T follicular helper cell (primary cell): Measurements from ENCODE around the gene STEAP1.
"Not testable (repeated sequence)": the region's sequence is repeated elsewhere in the genome, so short reads cannot be mapped to it uniquely, and the experiment has no call there.

Experiments
- DNase-seq: peaks from one replicate; pipeline ENCODE4 v3.0.0-alpha.2; 2020; ENCODE audit warnings: low read depth
- total RNA-seq, 2 experiments: gene quantifications; one replicate each; lab custom pipeline; 2026; lab: John Stamatoyannopoulos, UW

The STEAP1 gene
- 0.06 to 0.35 reads per million in 2 experiments for total RNA-seq

- peak; percentile 73 for DNase-seq
These were observed at the start of gene STEAP1 for GRCh38 chr7:90153943-90154771. STEAP1 (plus strand) TSS chr7:90154469; CDS start chr7:90159789, 5,320 bp downstream.

GRCh38 chr7:90114972-90115371 is 39.3 kb upstream of the STEAP1 start:
- not testable (repeated sequence) for DNase-seq

GRCh38 chr7:90118551-90119177 is 35.6 kb upstream of the STEAP1 start:
- not testable (repeated sequence) for DNase-seq

- DNase-seq = peak; percentile 3
These were observed 34.9 kb upstream of the STEAP1 start for GRCh38 chr7:90119178-90119971.

- not testable (repeated sequence) for DNase-seq
These were observed 34.1 kb upstream of the STEAP1 start for GRCh38 chr7:90120205-90120604.

GRCh38 chr7:90131746-90132145 is 22.5 kb upstream of the STEAP1 start:
- not testable (repeated sequence) for DNase-seq

GRCh38 chr7:90147079-90147960 is 6.9 kb upstream of the STEAP1 start:
- DNase-seq = not testable (repeated sequence)

- DNase-seq = not testable (repeated sequence)
These were observed 4.8 kb upstream of the STEAP1 start for GRCh38 chr7:90149428-90149827.

GRCh38 chr7:90151884-90152283 is 2.4 kb upstream of the STEAP1 start:
- DNase-seq = not testable (repeated sequence)

GRCh38 chr7:90152642-90153253 is 1.5 kb upstream of the STEAP1 start:
- DNase-seq = not testable (repeated sequence)

- no peak for DNase-seq
These were observed 937 bp downstream of the STEAP1 start for GRCh38 chr7:90155206-90155605.

- DNase-seq = not testable (repeated sequence)
These were observed 3.1 kb downstream of the STEAP1 start for GRCh38 chr7:90157331-90157730.

GRCh38 chr7:90157761-90158350 is 3.6 kb downstream of the STEAP1 start:
- DNase-seq = not testable (repeated sequence)

GRCh38 chr7:90163534-90163933 is 9.3 kb downstream of the STEAP1 start:
- no peak for DNase-seq

GRCh38 chr7:90165724-90166123 is 11.5 kb downstream of the STEAP1 start:
- no peak for DNase-seq

GRCh38 chr7:90166153-90166552 is 11.9 kb downstream of the STEAP1 start:
- DNase-seq = no peak

GRCh38 chr7:90167361-90167760 is 13.1 kb downstream of the STEAP1 start:
- no peak for DNase-seq

- no peak for DNase-seq
These were observed 15.6 kb downstream of the STEAP1 start for GRCh38 chr7:90169891-90170290.

- no peak for DNase-seq
These were observed 17.9 kb downstream of the STEAP1 start for GRCh38 chr7:90172121-90172520.

- no peak for DNase-seq
These were observed 18.4 kb downstream of the STEAP1 start for GRCh38 chr7:90172624-90173023.
